ENCODE measurements around the gene CELA2A. TPM values are rescaled to one million over a fixed set of nuclear protein-coding genes. Genes with fewer than 3 reads are reported as not detected.
"Not testable (repeated sequence)": the region's sequence is repeated elsewhere in the genome, so short reads cannot be mapped to it uniquely, and the experiment has no call there.

CELA2A gene
- total RNA-seq, 2 donors from 2014 or later, result not detected

DNA sequence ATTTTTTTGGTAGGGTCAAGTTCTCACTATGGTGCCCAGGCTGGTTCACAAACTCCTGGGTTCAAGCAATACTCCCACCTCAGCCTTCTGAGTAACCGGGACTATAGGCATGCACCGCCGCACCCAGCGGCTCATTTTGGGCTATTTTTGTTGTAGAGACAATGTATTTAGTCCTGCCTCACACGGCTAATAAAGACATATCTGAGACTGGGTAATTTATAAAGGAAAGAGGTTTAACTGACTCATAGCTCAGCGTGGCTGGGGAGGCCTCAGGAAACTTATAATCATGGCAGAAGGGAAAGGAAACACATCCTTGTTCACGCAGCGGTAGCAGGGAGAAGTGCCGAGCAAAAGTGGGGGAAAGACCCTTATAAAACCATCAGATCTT, 4.2 kb downstream of the CELA2A start:
- H3K4me3 Mint-ChIP-seq, result no peak overlapping the region
- 93 to 94% methylated on average over 9 of the region's 9 CpGs for WGBS, 2 experiments (ENCODE audit: insufficient coverage in 1 of 2, insufficient read length in 1 of 2)
- no peaks in the 10 kb centered on the region for H3K9me3 Mint-ChIP-seq
- Histone ChIP-seq H3K27ac (ENCODE audit: low read depth, low read length) (no peak overlapping the region), H3K9me3 (ENCODE audit: control insufficient read depth, low read length) (no peaks in the 10 kb centered on the region), H3K27me3 (ENCODE audit: control insufficient read depth, insufficient read depth, low read length, poor library complexity, severe bottlenecking) (no peaks in the 10 kb centered on the region), H3K4me1 (ENCODE audit: control insufficient read depth, insufficient read depth, low read length) (no peaks in the 10 kb centered on the region), H3K36me3 (ENCODE audit: control insufficient read depth, insufficient read depth, low read length) (no peaks in the 10 kb centered on the region), H3K9ac (ENCODE audit: extremely low read depth, low read length, poor library complexity, severe bottlenecking) (no peak overlapping the region), H3K4me3 (ENCODE audit: low read length) (no peak overlapping the region)
- TF ChIP-seq, protein P1, sequence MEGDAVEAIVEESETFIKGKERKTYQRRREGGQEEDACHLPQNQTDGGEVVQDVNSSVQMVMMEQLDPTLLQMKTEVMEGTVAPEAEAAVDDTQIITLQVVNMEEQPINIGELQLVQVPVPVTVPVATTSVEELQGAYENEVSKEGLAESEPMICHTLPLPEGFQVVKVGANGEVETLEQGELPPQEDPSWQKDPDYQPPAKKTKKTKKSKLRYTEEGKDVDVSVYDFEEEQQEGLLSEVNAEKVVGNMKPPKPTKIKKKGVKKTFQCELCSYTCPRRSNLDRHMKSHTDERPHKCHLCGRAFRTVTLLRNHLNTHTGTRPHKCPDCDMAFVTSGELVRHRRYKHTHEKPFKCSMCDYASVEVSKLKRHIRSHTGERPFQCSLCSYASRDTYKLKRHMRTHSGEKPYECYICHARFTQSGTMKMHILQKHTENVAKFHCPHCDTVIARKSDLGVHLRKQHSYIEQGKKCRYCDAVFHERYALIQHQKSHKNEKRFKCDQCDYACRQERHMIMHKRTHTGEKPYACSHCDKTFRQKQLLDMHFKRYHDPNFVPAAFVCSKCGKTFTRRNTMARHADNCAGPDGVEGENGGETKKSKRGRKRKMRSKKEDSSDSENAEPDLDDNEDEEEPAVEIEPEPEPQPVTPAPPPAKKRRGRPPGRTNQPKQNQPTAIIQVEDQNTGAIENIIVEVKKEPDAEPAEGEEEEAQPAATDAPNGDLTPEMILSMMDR (conservative IDR thresholded peaks at IDR 0.05), result no peak
- no peaks in the 10 kb centered on the region for H3K27me3 Mint-ChIP-seq (ENCODE audit: insufficient read depth)
- no peaks in the 10 kb centered on the region for H3K36me3 Mint-ChIP-seq (ENCODE audit: low read depth)
- H3K27ac Mint-ChIP-seq, result no peak overlapping the region
- H3K4me1 Mint-ChIP-seq, result peaks cover 15% of the 10 kb centered on the region
- DNase-seq, result no peak

DNA sequence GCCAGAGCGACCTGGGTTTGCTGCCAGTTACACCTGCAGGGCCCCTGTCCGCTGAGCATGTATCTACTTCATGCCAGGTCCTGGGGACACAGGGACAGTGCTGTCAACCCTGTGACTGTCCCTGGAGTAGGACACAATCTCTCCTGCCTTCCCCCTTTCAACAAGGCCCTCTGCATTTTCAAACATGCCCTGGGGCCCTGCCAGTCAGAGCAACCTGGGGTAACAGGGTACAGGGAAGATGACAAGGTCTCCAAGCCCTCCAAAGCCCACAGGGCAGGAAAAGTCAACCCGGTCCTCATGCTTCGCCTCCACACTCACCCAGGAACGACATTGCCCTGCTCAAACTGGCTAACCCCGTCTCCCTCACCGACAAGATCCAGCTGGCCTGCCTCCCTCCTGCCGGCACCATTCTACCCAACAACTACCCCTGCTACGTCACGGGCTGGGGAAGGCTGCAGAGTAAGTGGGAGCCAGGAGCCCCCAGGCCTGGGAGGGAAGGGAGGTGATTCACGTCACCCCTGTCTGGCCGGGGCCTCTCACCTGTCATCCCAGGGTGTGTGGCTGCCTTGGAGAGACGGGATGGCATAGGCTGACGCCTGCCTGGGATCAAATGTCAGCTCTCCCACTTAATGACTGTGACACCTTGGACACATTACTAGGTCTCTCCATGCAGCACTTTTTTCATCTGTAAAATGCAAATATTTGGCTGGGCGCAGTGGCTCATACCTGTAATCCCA, 6.7 kb downstream of the CELA2A start:
- not testable (repeated sequence) for DNase-seq; H3K4me3 ChIP-seq (ENCODE audit: low read length); H3K9ac ChIP-seq (ENCODE audit: extremely low read depth, low read length, poor library complexity, severe bottlenecking); H3K9me3 ChIP-seq (ENCODE audit: control insufficient read depth, low read length); H3K4me3 Mint-ChIP-seq; H3K9me3 Mint-ChIP-seq; H3K4me1 ChIP-seq (ENCODE audit: control insufficient read depth, insufficient read depth, low read length); H3K27me3 Mint-ChIP-seq (ENCODE audit: insufficient read depth); H3K27ac Mint-ChIP-seq; H3K4me1 Mint-ChIP-seq; H3K27me3 ChIP-seq (ENCODE audit: control insufficient read depth, insufficient read depth, low read length, poor library complexity, severe bottlenecking); H3K36me3 ChIP-seq (ENCODE audit: control insufficient read depth, insufficient read depth, low read length); H3K27ac ChIP-seq (ENCODE audit: low read depth, low read length); H3K36me3 Mint-ChIP-seq (ENCODE audit: low read depth)
- WGBS, 2 experiments (ENCODE audit: insufficient coverage in 1 of 2, insufficient read length in 1 of 2), result 88 to 94% methylated on average over 5 to 11 of the region's 15 CpGs

DNA sequence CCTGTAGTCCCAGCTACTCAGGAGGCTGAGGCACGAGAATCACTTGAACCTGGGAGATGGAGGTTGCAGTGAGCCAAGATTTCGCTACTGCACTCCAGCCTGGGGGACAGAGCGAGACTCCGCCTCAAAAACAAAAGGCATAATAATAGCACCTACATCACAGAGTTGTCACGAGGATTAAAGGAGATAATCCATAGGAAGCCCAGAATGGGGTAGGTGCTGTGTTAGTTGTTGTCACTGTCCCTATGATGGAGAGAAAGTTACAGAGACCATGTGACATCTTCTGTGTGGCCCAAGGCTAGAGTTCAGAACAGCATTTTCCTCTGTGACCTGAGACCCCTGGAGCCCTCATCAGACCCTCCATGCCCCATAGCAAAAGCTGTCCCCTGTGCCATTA, 7.4 kb downstream of the CELA2A start:
- H3K9me3 Mint-ChIP-seq; H3K27ac Mint-ChIP-seq; H3K27me3 Mint-ChIP-seq (ENCODE audit: insufficient read depth); H3K9ac ChIP-seq (ENCODE audit: extremely low read depth, low read length, poor library complexity, severe bottlenecking); H3K36me3 Mint-ChIP-seq (ENCODE audit: low read depth); H3K27ac ChIP-seq (ENCODE audit: low read depth, low read length); H3K9me3 ChIP-seq (ENCODE audit: control insufficient read depth, low read length); H3K4me1 Mint-ChIP-seq; H3K36me3 ChIP-seq (ENCODE audit: control insufficient read depth, insufficient read depth, low read length); H3K4me1 ChIP-seq (ENCODE audit: control insufficient read depth, insufficient read depth, low read length); H3K4me3 Mint-ChIP-seq; DNase-seq; H3K27me3 ChIP-seq (ENCODE audit: control insufficient read depth, insufficient read depth, low read length, poor library complexity, severe bottlenecking); H3K4me3 ChIP-seq (ENCODE audit: low read length): not testable (repeated sequence)
- 83 to 91% methylated on average over 2 to 5 of the region's 5 CpGs for WGBS, 2 experiments (ENCODE audit: insufficient coverage in 1 of 2, insufficient read length in 1 of 2)

DNA sequence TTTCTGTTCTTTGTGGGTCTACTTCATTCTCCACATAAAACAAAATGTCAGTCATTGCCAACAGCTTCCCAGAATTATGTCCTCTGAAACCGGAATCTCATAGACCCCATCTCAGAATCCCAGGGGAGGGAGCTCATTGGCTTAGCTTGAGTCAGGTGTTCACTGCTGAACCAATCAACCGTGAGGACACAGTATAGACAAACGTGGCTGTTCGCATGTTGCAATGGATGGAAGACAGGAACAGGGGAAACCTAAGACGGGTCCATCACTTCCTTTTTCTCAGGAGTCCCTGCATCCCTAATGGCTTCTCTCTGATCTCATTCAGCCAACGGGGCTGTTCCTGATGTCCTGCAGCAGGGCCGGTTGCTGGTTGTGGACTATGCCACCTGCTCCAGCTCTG, 9.1 kb downstream of the CELA2A start:
- H3K9me3 Mint-ChIP-seq, result no peaks in the 10 kb centered on the region
- DNase-seq, result no peak
- Histone ChIP-seq H3K4me3 (ENCODE audit: low read length) (no peak overlapping the region), H3K9ac (ENCODE audit: extremely low read depth, low read length, poor library complexity, severe bottlenecking) (no peak overlapping the region), H3K4me1 (ENCODE audit: control insufficient read depth, insufficient read depth, low read length) (no peaks in the 10 kb centered on the region), H3K36me3 (ENCODE audit: control insufficient read depth, insufficient read depth, low read length) (no peaks in the 10 kb centered on the region), H3K27ac (ENCODE audit: low read depth, low read length) (no peak overlapping the region), H3K27me3 (ENCODE audit: control insufficient read depth, insufficient read depth, low read length, poor library complexity, severe bottlenecking) (no peaks in the 10 kb centered on the region), H3K9me3 (ENCODE audit: control insufficient read depth, low read length) (no peaks in the 10 kb centered on the region)
- TF ChIP-seq, protein P1 (conservative IDR thresholded peaks at IDR 0.05), result no peak
- H3K4me1 Mint-ChIP-seq, result peaks cover 2% of the 10 kb centered on the region
- H3K36me3 Mint-ChIP-seq (ENCODE audit: low read depth), result no peaks in the 10 kb centered on the region
- no peak overlapping the region for H3K27ac Mint-ChIP-seq
- H3K27me3 Mint-ChIP-seq (ENCODE audit: insufficient read depth), result no peaks in the 10 kb centered on the region
- no peak overlapping the region for H3K4me3 Mint-ChIP-seq
- 86 to 92% methylated on average over 7 of the region's 7 CpGs for WGBS, 2 experiments (ENCODE audit: insufficient coverage in 1 of 2, insufficient read length in 1 of 2)

DNA sequence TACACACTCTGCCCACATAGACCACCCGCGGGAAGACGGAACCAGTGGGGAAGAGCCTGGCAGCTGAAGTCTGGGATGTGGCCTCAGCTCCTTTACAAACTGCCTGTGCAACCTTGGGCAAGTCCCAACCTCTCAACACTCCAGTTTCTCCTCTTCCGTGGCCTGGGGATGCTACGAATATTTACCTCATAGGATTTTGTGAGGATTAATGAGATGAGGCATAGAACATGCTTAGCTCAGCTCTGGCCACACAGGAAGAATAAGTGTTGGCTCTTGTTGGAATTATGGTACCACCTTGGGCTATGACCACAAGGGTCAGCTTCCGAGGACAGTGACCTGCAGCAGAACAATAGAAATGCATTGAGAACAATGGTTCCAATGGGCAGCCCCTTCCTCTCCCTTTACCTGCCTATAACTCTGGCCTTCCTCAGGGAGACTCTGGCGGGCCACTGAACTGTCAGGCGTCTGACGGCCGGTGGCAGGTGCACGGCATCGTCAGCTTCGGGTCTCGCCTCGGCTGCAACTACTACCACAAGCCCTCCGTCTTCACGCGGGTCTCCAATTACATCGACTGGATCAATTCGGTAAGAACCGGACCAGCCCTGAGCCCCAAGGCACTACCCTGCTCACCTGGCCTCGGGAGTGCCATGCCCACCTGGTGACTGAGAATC, 10.6 kb downstream of the CELA2A start:
- H3K27ac ChIP-seq (ENCODE audit: low read depth, low read length); H3K36me3 Mint-ChIP-seq (ENCODE audit: low read depth); H3K27me3 Mint-ChIP-seq (ENCODE audit: insufficient read depth); H3K9me3 ChIP-seq (ENCODE audit: control insufficient read depth, low read length); H3K4me1 ChIP-seq (ENCODE audit: control insufficient read depth, insufficient read depth, low read length); DNase-seq; H3K27ac Mint-ChIP-seq; H3K36me3 ChIP-seq (ENCODE audit: control insufficient read depth, insufficient read depth, low read length); H3K9ac ChIP-seq (ENCODE audit: extremely low read depth, low read length, poor library complexity, severe bottlenecking); H3K4me3 ChIP-seq (ENCODE audit: low read length); H3K27me3 ChIP-seq (ENCODE audit: control insufficient read depth, insufficient read depth, low read length, poor library complexity, severe bottlenecking); H3K4me1 Mint-ChIP-seq; H3K4me3 Mint-ChIP-seq; H3K9me3 Mint-ChIP-seq: not testable (repeated sequence)
- 93 to 100% methylated on average over 11 to 22 of the region's 22 CpGs for WGBS, 2 experiments (ENCODE audit: insufficient coverage in 1 of 2, insufficient read length in 1 of 2)

All from endodermal cell (in vitro differentiated cells).